ENCODE measurements around the gene ARL14.
"Not testable (repeated sequence)": the region's sequence is repeated elsewhere in the genome, so short reads cannot be mapped to it uniquely, and the experiment has no call there.

Gene ARL14

DNA sequence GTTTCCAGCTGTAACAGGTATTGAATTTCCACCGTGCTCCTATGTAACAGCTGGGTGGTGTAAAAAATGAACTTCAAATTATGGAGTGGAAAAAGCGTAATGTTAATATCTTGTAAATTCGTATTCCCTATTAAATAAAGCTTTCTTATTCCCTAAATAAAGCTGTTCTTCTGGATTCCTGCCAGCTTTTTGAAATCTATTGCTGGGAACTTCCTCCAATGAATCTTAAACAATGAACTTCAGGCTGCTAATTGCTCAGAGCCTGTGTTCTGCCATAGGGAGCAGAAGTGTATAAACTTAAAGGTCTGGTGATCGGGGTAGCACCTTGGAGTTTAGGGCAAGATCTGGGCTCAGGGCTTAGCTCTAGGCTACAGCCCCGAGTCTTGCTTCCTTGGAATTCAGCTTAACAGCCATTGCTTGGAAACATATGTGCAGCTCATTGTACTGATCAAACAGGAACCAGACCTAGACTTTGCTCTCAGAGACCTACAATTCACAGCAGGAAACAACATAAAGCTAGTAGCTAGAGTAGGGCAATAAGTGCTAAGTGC lies 1.4 kb downstream of the ARL14 start:
- DNase-seq, result no peak

DNA sequence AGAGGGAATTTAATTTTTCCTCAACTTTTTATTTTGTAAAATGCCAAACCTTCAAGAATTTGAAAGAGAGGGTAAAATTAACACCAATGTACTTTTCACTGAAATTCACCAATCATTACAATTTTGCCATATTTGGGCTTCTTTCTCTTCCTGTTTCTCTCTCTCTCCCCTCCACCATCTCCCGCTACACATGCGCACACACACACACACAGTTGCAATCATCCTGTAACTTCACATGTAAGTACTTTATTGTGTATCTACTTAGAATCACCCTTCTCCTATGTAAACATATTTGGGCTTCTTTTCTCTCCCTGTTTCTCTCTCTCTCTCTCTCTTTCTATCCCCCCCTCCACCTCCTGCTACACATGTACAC lies 7.4 kb downstream of the ARL14 start:
- no peak for DNase-seq

DNA sequence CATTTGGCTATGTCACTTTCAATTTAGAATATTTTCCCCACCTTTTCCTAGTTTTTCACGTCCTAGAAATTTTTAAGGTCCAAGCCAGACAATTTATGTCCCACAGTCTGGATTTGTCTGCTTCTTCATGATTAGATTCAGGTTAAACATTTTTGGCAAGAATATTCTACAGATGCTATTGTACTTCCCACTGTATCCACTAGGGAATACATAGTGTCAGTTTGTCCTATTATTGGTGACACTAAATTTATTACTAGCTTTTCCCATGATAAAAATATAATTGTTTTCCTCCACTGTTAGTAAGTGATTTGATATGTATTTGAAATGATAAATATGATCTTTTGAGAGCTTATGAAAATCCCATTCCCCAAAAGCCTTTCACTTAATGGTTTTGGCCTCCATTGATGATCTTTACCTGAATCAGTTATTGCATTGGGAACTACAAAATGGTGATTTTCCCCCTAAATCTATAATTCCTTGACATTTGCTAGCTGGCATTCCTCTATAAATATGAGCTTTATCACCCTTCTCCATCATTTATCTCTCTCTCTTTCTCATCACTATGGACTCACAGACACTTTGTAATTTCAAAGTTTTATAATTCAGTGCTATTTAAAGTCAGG lies 8.3 kb downstream of the ARL14 start:
- DNase-seq, result peak in 1 of 2 donors; percentile 18

DNA sequence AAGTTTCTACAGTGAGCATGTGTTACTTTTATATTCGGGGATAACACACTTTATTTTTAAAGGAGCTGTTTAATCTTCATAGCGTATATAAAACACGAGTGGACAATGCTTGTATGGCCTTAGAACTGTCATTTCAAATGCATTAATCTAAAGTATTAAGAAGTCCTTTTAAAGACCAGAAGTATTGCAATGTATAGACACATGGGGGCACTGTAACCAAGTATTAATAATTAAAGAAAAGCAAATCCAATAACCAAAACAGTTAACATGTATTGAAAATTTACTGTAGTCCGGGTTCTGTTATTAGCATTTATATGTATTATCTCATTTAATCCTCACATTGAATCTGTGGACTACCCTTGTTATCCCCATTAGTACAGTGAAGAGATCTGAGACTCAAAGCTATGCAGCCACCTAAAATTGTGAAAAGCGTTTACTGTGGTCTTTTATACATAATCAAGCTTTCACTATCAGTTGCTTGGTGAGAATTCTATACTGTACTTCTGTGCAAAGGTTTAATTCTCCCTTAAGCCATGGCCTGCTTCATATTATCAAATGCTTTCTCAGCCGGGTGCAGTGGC lies 10.1 kb downstream of the ARL14 start:
- DNase-seq, result peak in 1 of 2 donors; percentile 47

DNA sequence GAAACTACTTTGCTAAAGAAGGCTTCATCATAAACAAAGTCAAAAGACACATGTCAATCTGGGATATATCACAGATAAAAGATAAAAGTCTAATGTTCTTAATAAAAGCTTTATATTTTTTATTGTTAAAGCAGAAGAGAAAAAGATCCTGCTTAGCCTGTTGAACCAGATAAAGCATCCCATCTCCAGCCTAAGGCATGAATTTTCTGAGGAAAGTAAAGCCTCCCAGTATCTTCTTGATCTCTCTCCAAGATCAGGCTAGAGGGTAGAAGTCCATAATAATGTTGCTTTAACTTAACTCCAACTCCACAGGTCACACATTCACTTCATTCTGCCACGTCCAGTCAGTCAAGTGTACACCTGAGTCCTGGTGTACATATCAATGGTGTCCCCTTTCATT lies 14.2 kb downstream of the ARL14 start:
- no peak for DNase-seq

DNA sequence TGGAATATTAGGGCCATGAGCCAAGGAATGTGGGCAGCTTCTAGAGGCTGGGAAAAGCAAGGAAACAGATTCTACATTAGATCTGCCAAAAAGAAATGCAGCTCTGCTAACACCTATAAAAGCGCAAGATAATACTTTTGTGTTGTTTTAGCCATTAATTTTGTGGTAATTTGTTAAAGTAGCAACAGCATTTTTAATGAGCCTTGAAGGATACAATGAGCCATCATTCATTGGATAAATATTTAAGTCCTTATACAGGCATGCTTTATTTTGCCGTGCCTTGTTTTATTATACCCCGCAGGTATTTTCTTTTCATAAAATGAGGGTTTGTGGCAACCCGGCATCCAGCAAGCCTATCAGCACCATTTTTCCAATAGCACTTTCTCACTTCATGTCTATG lies 15.0 kb downstream of the ARL14 start:
- DNase-seq, result no peak

DNA sequence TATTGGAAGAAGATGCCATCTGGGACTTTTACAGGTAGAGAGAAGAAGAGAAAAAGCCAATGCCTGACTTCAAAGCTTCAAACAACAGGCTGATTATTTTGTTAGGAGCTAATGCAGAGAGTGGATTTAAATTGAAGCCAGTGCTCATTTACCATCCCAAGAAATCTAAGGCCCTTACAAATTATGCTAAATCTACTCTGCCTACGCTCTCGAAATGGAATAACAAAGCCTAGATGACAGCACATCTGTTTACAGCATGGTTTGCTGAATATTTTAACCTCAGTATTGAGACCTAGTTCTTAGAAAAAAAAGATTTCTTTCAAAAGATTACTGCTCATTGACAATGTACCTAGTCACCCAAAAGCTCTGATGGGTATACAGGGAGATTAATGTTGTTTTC lies 16.2 kb downstream of the ARL14 start:
- DNase-seq, result no peak

DNA sequence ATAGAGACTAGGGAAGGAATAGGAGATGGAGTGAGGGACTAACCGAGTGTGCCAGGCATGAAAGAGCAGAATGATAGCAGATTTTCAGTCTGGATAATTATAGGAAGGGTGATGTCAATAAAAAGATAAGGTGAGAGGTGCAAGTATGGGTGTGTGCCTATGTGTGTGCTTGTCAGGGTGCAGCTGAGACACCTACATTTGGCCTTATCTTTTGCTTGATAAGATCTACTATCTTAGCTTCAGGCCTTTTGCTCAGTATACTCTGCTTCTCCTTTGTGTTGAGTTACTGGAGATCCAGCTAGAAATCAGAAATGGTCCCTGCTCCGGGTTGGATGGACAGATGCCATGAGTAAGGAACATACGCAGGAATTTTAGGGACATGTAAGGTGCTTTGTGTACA lies 17.4 kb downstream of the ARL14 start:
- no peak for DNase-seq

DNA sequence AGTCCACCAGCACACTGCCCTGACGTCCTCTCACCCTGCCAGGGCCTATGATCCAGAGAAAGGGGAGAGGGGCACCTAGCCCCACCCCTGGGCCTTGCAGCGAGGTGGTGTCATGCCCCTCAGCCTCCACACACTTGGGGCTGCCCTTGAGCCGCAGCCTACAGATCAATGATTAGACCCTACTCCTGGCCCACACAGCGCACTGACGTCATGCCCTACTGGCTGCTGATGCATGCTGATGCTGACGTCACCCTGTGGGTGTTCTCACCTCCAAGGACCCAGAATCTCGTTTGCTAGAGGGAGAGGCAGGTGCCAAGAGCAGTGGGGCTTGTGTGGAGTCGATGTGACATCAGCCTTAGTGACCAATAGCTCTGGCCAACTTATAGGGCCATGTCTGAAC lies 18.0 kb downstream of the ARL14 start:
- no peak for DNase-seq

DNA sequence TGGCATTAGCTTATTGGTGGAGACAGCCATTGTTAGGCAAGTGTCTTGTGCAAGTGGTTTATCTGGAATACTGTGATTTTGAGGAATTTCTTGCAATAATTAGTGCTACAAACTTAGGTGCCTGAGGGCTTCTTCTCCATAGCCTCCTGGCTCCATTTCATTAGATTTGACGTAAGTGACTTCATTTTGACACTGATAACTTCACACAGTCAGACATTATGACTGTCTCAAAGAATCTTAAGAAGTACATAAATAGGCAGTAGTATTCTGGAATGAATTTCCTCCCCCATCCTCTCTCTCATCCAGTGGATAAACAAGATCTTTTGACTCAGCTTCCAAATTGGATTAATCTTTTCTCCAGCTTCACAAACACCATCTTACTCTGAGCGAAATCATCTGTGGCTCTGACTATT lies 19.0 kb downstream of the ARL14 start:
- no peak for DNase-seq

DNA sequence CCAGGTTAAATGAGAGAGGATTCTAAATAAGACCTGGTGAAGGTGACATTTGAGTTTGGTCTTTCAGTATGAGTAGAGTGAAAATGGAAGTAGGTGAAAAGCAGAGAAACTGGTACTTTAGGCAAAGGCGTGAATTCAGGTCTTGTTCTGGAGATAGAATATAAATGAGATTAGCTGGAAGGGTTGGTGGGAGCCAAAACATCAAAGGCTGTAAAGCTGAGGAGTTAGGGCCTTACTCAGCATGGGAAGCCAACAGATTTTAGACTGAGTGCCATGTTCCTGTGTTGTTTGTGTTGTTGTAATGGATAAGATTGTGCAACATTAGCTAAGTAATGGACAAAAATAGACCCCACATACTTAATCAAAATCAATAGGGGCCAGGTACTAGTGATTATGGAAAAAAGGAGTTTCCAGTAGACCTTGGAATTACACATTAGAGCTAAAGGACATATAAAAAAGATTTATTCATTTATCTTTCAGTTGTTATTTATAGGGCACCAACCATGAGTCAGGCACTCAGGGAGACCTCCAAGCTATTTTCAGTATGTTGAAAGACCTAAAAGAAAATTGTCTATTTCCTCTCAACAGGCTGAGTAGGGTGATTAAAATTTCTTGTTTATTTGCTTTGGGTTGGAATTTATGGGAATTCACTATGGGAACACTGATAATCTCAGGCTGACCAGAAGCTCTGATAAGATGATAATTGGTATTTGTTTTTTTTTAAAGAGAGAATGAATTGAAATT lies 20.8 kb downstream of the ARL14 start:
- no peak for DNase-seq

DNA sequence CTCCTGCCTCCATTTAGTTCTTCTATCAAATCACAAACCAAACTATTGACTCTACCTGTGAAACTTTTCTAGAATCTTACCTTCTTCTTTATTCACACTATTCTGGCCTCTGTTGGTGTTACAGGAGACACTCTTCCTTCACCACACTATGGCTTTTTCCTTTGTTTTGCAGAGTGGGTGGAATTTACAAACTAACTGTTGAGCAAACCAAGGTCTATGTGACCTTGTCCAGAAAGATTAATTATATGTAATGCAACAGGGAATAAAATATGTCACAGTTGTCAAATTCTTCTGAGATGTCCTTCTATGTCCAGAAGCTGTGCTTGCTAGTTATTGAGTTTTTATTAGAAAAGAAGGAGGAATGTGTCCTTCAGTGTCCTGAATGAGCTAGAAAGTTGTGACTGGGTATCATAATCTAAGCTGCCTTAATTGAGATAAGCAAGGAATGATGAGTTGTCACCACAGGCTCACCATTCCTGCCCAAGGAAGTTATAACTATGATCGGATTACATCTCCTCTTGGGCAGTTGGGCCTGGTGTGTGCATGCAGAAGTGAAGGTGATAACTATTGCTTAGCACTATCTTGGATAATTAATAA lies 21.7 kb downstream of the ARL14 start:
- no peak for DNase-seq

DNA sequence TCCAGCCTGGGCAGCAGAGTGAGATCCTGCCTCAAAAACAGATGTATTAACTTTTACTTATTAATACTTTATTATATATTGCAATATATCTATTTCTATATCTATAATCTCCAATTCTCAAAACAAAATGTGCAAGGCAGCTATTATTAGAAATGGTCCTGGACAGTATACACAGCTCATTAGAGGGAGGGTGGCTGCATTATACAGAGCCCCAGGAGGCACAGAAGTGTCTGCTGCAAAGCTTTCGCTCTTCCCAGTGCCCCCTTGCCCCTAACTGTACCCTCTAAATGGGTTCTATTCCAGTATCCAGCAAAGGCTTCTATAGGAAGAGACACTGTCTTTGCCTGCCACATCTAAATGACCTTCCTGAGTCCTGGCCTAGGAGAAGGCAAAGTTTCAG lies 24.5 kb downstream of the ARL14 start:
- DNase-seq, result no peak

DNA sequence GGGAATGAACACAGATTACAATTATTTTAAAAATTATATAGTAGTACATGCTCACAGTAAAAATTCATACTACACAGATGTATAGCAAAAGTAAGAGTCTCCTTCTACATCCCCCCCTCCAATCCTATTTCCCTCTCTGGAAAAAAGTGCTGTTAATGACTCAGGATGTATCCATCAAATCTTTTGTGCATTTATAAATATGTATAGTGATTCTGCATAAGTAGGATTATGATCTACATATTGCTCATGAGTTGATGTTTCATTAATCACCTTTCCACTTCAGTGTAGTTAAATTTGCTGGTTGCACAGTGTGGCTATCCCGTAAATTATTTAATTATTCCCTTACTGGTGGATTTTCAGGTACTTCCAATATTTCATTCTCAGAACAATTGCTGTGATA lies 25.3 kb downstream of the ARL14 start:
- no peak for DNase-seq

DNA sequence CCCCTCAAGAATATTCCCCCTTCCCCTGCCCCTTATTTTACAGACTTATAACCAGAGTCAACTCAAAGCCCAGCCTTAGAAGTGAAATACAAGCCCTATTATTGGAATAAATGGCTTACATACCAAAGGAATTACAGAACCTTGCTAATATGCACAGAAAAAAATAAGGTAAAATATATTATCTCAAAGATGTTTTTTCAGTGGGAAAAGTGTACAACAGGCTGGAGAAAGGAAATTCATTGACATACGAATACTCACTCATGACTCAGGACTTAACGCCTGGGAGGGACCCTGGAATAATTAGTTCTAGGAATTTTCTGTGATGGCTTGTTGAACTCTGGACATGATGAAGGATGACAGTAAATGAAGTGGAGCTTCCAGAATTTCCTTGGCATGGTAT lies 27.0 kb downstream of the ARL14 start:
- no peak for DNase-seq

DNA sequence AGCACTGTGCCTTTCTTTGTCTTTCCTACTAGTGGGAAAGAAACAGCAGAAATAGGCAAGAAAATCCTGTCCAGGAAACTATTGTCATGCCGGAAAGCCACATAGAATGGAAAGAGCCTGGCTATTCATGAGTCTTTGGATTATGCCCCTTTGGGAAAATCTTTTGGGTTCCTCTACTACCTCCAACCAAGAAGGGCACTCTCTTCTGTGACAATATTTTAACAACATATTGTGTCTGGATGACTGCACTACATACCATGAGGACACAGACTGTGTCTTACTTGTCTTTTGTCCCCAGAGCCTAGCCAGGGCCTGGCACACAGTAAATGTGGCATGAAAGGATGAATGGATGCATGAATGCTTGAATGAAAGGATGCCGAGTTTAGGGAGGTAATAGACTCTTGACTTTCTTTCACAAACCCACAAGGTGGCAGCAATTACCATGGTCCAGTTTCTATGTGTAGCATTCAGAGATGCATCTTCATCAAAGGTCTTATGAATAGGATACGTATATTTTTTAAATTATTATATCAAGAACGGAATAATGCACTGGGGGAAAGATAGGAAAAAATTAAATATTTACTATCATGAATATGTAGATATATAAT lies 30.3 kb downstream of the ARL14 start:
- peak; percentile 9 to 33 for DNase-seq

DNA sequence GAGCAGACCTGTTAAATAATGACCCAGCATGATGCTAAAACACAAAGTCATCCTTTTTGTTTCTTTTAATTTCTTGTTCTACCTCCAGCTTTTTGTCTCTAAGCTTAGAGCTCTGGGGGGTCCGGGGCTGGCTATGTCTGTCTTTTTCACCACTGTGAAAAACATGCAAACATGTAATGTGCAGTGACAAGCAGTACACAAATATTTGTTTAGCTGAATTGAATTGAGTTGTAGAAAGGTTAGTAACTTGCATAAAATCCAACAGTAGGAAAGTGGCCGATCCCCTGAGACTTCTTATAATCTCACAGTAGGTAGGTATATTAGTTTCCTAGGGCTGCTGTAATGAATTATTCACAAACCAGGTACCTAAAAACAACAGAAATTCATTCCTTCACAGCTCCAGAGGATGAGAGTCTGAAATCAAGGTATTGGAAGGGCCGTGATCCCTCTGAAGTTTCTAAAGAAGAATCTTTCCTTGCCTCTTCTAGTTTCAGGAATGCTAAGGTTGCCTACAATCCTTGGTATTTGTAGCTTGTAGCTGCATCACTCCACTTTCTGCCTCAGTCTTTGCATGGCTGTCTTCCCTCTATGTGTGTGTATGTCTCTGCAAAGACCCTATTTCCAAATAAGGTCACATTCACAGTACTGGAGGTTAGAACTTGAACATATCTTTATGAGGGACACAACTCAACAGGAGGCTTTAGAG lies 32.7 kb downstream of the ARL14 start:
- no peak for DNase-seq

DNA sequence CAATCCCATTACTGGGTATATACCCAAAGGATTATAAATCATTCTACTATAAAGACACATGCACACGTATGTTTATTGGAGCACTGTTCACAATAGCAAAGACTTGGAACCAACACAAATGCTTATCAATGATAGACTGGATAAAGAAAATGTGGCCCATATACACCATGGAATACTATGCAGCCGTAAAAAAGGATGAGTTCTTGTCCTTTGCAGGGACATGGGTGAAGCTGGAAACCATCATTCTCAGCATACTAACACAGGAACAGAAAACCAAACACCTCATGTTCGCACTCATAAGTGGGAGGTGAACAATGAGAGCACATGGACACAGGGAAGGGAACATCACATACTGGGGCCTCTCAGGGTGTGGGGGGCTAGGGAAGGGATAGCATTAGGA lies 36.2 kb downstream of the ARL14 start:
- not testable (repeated sequence) for DNase-seq

DNA sequence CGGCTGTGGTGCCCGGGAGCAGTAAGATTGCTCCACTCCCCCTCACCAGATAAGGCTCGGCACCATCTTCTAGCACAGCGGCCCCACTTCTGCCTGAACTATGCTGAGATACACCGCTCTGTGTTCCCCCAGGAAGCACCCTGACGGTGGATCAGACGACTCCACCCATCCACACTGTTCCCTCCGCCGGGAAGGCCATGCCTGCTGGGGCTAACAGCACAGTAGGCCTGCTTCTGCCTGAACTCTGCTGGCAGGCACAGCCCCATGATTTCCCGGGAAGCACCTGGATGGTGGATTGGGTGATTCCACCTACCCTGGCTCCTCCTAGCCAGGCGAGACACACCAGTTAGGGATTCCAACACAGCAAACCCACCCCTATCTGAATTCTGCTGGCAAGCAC lies 42.8 kb downstream of the ARL14 start:
- DNase-seq, result no peak

DNA sequence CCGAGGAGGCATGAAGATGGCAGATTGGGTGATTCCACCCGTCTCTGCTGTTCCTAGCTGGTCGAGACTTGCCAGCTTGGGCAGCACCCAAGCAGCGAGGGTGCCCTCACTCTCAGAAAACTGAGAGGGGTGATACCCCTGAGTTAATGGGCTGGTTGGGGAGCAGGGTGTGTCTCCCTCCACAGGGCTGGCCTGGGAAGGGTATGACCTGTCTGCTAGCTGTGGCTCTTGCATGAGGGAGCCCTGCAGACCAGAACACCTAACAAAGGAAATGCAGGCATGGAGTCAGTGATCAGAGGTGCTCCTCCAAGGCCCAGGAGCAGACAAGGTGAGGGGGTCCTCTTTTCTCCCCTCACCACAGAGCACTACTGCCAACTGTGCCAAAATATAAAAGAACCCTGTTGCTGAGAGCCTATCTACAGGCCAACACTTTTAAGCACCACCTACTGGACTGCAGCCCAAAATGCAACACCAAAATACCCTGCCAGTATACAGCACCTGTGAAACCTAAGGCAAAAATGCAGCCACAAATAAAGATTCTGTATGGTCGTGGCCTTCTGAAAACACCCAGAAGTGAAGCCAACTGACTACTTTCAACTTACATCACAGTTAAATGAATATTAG lies 43.3 kb downstream of the ARL14 start:
- no peak for DNase-seq

DNA sequence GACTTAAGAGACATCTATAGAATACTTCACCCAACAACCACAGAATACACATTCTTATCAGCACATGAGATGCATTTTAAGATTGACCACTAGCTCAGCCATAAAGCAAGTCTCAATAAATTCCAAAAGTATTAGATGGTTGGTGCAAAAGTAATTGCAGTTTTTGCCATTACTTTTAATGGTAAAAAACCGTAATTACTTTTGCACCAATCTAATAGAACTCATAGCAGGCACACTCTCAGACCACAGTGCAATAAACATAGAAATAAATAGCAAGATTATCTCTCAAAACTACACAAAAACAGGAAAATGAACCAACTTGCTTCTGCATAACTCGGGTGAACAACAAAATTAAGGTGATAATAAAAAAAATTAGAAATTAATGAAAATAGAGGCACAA lies 45.4 kb downstream of the ARL14 start:
- DNase-seq, result no peak

DNA sequence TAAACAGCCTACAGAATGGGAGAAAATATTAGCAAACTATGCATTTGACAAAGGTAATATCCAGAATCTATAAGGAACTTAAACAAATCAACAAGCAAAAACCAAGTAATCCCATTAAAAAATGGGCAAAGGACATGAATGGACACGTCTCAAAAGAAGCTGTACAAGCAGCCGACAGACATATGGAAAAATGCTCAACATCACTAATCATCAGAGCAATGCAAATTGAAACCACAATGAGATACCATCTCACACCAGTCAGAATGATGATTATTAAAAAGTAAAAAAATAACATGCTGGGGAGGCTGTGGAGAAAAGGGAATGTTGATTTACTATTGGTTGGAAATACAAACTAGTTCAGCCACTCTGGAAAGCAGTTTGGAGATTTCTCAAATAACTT lies 48.4 kb downstream of the ARL14 start:
- no peak for DNase-seq

Data from inflammatory macrophage treated with lipopolysaccharide for 1 hour (primary cell).